ENCODE results near the gene ADAT3. TPM values are rescaled to one million over a fixed set of nuclear protein-coding genes. Genes with fewer than 3 reads are reported as not detected.

Gene ADAT3
- total and polyA plus RNA-seq, 2 of the 4 experiments (the other 2 are of a cell fraction): 0.36 to 2.8 TPM

- no peak for ATAC-seq (ENCODE audit: low read depth)
- no peak overlapping the region for H3K4me2 ChIP-seq (ENCODE audit: low read depth, low read length)
- no peaks in the 10 kb centered on the region for H3K9me3 ChIP-seq (ENCODE audit: control insufficient read depth, insufficient read depth, low read length)
- no peak for DNase-seq
- H3K18ac ChIP-seq (ENCODE audit: low read depth, low read length): no peak overlapping the region
- no peak overlapping the region for H3K56ac ChIP-seq (ENCODE audit: extremely low read depth, insufficient read depth, low read length)
- no peaks in the 10 kb centered on the region for H3K27me3 ChIP-seq (ENCODE audit: control insufficient read depth, insufficient read depth, low read length)
- H3K4ac ChIP-seq (ENCODE audit: low read depth, low read length): no peak overlapping the region
- POLR2A ChIA-PET (ENCODE audit: unreplicated experiment): no interaction called here
- no peak overlapping the region for H4K5ac ChIP-seq (ENCODE audit: low read depth, low read length)
- no peak overlapping the region for H2AK9ac ChIP-seq (replicated peaks; ENCODE audit: low read depth, low read length, poor library complexity)
- no peak overlapping the region for H4K8ac ChIP-seq (ENCODE audit: low read depth in 2 of 2, low read length in 2 of 2)
- peaks cover 8% of the 10 kb centered on the region for H3K4me1 ChIP-seq (ENCODE audit: control insufficient read depth, insufficient read depth, low read length)
- H2AFZ ChIP-seq (replicated peaks; ENCODE audit: low read length, poor library complexity): no peak overlapping the region
- no peak overlapping the region for H2BK20ac ChIP-seq (ENCODE audit: low read depth, low read length)
- peaks cover 74% of the 10 kb centered on the region for H4K20me1 ChIP-seq (ENCODE audit: insufficient read depth, low read length)
- H3K9me1 ChIP-seq (ENCODE audit: insufficient read depth, low read length): no peaks in the 10 kb centered on the region
- no peak for TF ChIP-seq USF2 (IDR thresholded peaks at IDR 0.05; ENCODE audit: low read depth, low read length)
- no peak for TF ChIP-seq RCOR1 (IDR thresholded peaks at IDR 0.05; ENCODE audit: insufficient replicate concordance, low read length)
- TF ChIP-seq SMC3 (IDR thresholded peaks at IDR 0.05; ENCODE audit: low read depth, low read length): no peak
- H3K14ac ChIP-seq (replicated peaks; ENCODE audit: low read depth, low read length): no peak overlapping the region
- CTCF ChIA-PET: no interaction called here
- H4K91ac ChIP-seq (ENCODE audit: insufficient read depth, low read depth, low read length): no peak overlapping the region
- peaks cover 0 to 61% of the 10 kb centered on the region in 2 experiments; a peak in 2 of 4 replicates for H3K79me1 ChIP-seq (ENCODE audit: low read depth in 1 of 2, low read length in 2 of 2)
- no peak overlapping the region for H2AK5ac ChIP-seq (ENCODE audit: low read depth, low read length)
- H3K27ac ChIP-seq (ENCODE audit: insufficient read depth, low read length): no peak overlapping the region
- BruUV-seq (replicated peaks): no TSS peak
- H3K9ac ChIP-seq (ENCODE audit: low read depth, low read length): no peak overlapping the region
- peaks cover 7% of the 10 kb centered on the region; the same call in 1 of the 2 replicates for H3K36me3 ChIP-seq (ENCODE audit: control insufficient read depth, insufficient read depth, low read length)
- intact Hi-C loops (cut with micrococcal nuclease) (no loop called here), in situ Hi-C loops (cut with MboI; ENCODE audit: low sequenced_read_pairs) (no loop called here), dilution Hi-C loops (cut with HindIII; ENCODE audit: low sequenced_read_pairs, unreplicated experiment) (no loop called here)
- H3K4me3 ChIP-seq (ENCODE audit: insufficient read depth, low read depth, low read length): no peak overlapping the region
- 96% methylated on average over 13 of the region's 30 CpGs; no CpG with 5 or more reads in 1 of the 2 experiments for WGBS, 2 experiments (ENCODE audit: extremely low coverage in 2 of 2, insufficient read length in 1 of 2)
- no peak overlapping the region for H3K23ac ChIP-seq (ENCODE audit: low read depth, low read length)
- H2BK5ac ChIP-seq (ENCODE audit: low read depth, low read length, poor library complexity, severe bottlenecking): no peak overlapping the region
- no peak overlapping the region for H2BK120ac ChIP-seq (ENCODE audit: low read depth, low read length)
- H2BK15ac ChIP-seq (ENCODE audit: low read depth, low read length): no peak overlapping the region
These were observed 39.8 kb downstream of the ADAT3 start for GRCh38 chr19:1944916-1945561.

Data from IMR-90 (cell line).